ENCODE results near the gene CMA1.

DNA sequence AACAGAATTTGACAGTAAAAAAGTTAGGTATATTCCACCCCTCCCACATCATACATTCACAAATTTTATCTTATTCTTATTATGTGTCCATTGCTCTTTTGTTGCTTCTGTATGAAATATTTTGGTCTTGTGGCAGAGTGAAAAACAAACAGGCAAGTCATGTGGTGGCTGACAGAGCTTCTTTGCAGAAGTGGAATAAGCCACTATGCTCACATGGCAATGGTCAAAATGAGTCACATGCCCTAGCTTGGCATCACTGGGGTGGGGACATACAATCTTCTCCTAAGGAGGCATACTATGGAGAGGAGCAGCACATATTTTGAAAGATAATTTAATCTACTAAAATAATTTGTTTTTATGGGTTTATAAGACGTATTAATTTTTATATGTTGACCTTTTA, 27.7 kb upstream of the CMA1 start:
- TF ChIP-seq, protein P1, sequence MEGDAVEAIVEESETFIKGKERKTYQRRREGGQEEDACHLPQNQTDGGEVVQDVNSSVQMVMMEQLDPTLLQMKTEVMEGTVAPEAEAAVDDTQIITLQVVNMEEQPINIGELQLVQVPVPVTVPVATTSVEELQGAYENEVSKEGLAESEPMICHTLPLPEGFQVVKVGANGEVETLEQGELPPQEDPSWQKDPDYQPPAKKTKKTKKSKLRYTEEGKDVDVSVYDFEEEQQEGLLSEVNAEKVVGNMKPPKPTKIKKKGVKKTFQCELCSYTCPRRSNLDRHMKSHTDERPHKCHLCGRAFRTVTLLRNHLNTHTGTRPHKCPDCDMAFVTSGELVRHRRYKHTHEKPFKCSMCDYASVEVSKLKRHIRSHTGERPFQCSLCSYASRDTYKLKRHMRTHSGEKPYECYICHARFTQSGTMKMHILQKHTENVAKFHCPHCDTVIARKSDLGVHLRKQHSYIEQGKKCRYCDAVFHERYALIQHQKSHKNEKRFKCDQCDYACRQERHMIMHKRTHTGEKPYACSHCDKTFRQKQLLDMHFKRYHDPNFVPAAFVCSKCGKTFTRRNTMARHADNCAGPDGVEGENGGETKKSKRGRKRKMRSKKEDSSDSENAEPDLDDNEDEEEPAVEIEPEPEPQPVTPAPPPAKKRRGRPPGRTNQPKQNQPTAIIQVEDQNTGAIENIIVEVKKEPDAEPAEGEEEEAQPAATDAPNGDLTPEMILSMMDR (IDR thresholded peaks at IDR 0.05) = no peak
- TF ChIP-seq POLR2A (IDR thresholded peaks at IDR 0.05) = no peak
